ENCODE data around the gene CPLANE1.
A peak's percentile ranks its signal among the peaks of the same experiment; 100 is the strongest.
"Not testable (repeated sequence)": the region's sequence is repeated elsewhere in the genome, so short reads cannot be mapped to it uniquely, and the experiment has no call there.

The CPLANE1 gene

DNA sequence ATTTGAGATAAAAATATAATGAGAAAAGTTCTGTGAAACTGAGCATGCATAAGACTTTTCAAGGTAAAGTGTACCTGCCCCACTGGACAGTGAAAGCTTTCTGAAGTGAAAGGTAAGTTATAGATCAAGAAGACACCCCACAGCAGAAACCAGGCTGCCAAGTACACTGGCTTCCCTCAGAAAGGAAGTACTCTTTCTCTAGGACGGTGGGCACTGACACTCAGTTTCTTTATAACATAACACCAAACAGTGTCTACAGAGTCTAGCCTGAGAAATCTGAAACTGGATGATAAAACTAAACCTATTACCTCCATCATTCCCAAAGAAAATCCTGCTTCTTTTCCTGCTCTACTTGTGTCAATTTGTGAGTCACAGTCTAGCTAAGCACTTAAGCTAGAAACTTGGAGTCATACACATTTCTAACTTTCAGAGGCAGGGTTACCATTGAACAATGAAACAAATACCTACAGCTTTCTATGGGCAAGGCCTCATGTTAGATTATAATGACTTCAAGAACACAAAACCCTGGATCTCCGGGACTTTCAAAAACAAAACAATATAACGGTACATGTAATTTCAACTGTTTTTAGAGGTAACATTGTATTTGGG is 136.7 kb downstream of the CPLANE1 start:
- no peak for DNase-seq

DNA sequence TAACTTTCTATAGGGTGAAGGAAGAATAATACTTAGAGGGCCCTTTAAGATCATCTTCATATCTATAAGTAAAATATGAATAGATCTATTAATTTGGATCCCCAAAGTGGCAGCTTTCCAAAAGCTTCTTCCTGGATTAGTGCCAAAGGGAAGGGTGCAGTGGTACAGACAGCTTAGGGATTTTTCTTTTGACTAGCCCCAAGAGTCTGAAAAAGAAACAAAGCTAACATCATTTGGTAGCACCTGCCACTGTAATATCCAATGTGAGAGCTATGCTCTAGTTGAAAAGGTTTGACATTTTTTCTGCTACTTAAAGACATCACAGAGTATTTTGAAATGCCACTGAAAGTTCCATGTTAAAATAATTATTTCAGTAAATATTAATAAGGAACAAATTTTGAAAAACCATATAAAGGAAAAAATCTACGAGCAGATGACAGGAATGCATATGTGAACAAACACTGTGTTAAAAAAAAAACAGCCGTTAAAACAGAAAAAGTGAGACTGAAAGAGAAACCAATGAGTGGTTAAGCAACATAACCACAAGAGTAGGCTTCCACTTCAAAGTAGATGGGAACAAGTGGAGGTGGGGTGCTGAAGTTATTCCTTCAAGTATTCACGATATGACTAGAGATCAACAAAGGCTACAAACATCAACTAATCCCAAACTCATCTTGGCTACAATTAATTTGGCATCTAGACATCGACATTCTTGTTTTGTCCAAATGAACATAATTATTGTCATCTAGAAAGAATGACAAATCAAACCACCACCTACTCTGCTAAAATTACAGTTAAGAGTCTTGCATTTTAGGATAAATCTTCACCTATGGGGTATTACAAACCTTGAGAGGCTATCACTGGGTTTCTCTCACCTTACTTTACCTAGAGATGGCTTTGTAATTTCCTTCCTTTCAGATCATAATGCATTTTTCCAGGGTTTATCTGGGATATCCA is 137.5 kb downstream of the CPLANE1 start:
- DNase-seq = no peak

DNA sequence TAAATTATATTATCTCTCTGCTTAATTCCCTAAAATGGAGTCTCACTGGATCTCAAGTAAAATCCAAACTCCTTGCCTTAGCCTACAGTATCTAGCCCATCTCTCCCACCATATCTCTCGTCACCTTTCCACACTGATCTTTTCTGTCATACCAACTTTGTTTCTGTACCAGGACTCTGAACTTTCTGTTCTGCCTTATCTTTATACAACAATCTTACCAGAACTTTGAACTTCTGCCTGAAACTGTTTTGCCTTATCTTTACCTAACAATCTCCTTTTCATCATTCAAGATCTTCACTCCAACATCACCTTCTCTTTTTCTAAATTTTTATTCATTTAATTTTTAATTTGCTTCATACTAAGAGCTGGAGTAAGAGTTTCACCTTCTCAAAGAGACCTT is 139.0 kb downstream of the CPLANE1 start:
- no peak for DNase-seq

DNA sequence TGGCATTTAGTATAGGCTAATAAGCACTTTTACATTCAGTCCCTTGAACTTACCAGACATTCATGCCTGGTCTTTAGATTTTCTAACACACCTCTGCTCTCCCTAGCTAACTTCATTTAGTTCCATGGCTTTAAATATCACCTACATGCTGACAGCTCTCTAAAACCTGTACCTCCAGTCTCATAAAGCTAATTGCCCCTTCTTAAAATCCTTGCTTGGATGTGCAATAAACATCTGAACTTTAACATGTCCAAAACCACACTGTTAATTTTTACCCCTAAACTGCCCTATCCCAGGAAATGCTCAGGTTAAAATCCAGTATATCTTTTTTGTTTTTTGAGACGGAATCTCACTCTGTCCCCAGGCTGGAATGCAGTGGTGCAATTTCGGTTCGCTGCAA is 139.8 kb downstream of the CPLANE1 start:
- DNase-seq = no peak

DNA sequence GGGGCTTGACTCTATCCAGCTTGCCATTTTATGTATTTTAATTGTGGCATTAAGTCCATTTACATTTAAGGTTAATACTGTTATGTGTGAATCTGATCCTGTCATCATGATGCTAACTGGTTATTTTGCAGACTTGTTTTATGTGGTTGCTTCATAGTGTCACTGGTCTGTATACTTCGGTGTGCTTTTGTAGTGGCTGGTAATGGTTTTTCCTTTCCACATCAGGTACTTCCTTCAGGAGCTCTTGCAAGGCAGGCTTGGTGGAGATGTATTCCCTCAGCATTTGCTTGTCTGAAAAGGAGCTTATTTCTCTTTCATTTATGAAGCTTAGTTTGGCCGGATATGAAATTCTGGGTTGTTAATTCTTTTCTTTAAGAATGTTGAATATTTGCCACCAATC is 145.9 kb downstream of the CPLANE1 start:
- DNase-seq = no peak

DNA sequence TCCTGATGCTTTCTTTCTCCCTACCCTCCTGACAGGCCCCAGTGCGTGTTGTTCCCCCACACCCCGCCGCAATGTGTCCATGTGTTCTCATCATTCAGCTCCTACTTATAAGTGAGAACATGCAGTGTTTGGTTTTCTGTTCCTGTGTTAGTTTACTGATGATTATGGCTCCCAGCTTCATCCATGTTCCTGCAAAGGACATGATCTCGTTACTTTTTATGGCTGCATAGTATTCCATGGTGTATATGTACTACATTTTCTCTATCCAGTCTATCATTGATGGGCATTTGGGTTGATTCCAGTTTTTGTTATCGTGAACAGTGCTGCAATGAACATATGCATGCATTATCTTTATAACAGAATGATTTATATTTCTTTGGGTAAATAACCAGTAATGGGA is 149.9 kb downstream of the CPLANE1 start:
- not testable (repeated sequence) for DNase-seq

DNA sequence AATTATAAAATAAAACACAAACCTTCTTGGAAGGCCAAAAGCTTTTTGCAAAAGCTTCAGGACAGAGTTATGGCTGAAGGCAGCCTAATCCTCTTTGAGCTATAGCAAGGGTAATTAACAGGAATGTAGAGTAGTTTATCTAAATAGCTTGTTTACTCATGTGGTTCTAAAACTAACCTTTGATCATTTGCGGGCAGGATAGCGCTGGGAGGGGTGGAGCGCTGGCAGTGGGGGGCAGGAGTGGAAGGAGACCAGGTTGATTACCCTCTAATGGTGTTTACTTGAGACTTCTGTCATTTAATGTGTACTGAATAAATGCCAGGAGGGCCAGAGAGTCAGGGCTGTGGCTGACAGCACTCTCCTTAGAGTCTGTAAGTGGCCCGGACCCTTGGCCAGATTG is 155.4 kb downstream of the CPLANE1 start:
- DNase-seq = not testable (repeated sequence)

DNA sequence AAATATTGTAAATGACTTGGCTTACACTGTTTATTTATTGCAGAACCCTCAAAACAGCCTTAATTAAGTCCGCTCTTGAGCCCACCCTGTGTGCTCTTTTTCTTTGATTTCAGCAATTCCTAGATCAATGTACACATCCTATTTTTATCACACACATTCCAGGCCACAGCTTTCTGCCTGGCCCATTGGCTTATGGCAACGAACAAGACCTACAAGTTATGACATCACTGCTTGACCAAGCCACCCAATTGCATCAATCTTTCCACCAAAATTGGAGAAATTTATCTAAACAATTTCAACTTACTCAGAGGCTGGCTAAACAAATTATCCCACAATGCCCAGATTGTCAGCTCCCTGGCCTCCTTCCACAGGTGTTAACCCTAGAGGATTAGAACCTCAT is 158.4 kb downstream of the CPLANE1 start:
- DNase-seq = no peak

DNA sequence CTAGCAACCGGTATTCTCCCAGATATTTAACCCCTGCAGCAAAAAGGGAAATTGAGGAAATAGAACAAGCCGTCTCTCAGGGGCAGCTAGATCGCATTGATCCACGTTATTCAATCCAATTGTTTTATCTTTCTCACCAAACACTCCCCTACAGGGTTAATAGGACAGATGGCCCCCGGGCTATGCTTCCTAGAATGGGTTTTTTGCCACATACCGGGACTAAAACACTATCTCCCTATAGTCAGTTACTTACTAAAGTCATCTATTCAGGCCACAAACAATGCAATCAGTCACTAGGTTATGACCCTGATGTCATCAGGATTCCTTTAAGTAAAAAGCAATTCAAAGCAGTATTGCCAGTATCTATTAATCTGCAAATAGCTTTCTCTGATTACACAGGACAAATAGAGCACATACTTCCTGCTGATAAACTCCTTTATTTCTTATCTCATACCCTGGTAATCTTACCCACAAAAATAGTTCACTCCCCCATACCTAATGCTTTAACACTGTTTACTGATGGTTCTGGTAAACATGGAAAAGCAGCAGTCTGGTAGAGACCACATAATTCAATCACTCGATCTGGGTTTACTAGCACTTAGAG is 159.0 kb downstream of the CPLANE1 start:
- DNase-seq = no peak

DNA sequence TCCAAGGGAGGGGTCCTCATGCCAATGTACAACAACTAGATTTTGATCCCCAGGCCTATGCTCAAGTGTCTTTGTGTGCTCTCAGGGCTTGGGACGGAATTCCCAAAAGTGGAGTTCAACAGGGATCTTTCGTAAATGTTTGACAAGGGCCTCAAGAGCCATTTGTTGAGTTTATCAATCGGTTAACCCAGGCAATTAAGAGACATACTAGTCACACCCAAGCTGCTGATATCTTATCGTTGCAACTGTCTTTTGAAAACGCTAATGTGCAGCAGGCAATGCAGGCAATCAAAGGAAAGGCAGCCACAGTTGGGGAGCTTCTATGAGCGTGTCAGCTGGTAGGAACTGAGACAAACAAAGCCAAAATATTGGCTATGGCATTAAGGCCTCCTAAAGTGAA is 161.2 kb downstream of the CPLANE1 start:
- DNase-seq = no peak

DNA sequence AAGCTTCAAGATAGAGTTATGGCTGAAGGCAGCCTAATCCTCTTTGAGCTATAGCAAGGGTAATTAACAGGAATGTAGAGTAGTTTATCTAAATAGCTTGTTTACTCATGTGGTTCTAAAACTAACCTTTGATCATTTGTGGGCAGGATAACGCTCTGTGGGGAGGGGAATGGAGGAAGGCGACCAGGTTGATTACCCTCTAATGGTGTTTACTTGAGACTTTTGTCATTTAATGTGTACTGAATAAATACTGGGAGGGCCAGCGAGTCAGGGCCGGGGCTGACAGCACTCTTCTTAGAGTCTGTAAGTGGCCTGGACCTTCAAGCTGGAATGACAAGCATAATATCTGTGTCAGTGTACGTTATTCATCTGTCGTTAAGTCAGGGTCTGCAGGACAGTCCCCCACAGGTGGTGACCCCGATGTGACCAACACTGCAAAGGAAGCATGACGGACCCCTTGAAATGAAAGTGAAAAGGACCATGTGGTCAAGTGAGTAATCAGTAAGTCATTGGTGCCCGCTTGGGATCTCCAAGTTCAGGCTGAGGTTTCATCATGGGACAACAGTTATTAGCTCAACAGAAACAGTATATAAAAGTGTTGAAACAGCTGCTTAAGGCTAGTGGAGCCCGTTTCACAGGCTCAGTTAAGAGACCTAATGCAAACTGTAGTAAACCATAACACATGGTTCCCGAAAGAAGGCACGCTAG is 162.6 kb downstream of the CPLANE1 start:
- peak; percentile 5 for DNase-seq

DNA sequence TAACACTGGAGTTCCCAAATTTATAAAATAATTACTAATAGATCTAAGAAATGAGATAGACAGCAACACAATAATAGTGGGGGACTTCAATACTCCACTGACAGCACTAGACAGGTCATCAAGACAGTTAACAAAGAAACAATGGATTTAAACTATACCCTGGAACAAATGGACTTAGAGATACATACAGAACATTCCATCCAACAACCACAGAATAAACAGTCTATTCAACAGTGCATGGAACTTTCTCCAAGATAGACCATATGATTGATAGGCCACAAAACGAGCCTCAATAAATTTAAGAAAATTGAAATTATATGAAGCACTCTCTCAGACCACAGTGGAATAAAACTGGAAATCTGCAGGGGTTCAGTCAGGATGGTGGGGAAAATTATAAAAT is 163.2 kb downstream of the CPLANE1 start:
- DNase-seq = not testable (repeated sequence)

DNA sequence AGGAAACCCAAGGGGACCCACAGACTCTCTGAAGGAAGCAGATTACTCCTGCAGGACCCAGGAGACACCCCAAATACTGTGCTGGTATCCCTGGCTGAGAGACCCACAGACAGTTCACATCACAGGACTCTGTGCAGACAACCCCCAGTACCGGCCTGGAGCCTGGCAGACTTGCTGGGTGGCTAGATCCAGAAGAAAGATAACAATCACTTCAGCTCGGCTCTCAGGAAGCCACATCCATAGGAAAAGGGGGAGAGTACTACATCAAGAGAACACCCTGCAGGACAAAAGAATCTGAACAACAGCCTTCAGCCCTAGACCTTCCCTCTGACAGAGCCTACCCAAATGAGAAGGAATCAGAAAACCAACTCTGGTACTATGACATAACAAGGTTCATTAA is 166.2 kb downstream of the CPLANE1 start:
- DNase-seq = not testable (repeated sequence)

DNA sequence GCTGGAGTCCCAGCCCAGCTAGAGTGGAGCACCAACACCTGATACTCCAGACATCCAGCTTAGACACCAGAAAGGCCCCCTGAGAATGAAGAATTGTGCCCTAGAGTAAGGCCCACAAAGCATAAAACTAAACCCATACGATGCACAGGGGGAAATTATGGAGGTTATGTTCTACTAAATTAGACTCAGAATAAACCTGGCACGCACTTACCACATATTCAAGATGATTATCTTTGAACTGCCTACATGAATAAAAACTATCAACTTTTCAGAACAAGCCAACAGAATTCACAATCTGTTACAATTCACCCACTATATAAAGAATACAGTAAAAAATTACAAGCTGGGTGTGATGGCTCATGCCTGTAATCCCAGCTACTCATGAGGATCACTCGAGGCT is 168.5 kb downstream of the CPLANE1 start:
- DNase-seq = no peak

DNA sequence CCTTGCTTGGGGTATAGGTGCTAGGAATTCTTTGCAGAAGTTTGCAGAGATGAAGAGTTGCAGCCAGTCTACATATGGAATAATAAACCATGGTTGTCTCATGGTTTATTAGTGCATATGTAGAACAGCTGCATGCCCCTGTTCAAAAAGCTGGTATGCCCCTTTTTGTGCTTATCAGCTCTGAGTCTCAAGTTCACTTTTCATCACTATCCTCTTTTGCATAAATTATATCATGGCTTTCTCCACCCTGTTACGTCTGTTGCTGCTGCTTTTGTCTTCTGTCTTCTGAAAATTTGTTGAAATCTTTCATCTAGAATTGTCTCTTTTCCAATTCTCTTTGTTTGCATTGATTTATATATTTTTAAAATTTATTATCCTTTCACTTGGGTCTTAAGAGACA is 172.0 kb downstream of the CPLANE1 start:
- no peak for DNase-seq

DNA sequence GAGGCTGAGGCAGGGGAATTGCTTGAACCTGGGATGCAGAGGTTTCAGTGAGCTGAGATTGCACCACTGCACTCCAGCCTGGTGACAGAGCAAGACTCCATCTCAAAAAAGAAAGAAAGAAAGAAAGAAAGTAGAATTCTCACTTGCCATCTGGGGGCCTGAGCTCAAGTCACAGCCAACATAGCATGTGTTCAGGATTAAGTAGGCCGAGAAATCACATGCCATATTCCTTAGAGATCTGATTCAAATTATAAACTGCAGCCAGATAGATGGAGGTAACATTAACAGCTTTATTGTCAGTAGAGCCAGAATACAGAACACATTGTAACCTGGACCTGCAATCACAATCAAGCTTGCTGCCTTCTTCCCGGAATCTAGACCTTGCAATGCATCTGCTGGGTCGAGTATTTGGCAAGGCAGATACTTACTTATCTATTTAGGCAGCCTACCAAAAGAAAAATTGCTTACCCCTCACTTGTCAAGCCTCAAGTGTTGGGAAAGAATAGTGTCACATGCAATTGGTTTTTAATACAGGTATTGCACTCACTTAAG is 173.7 kb downstream of the CPLANE1 start:
- DNase-seq = no peak

DNA sequence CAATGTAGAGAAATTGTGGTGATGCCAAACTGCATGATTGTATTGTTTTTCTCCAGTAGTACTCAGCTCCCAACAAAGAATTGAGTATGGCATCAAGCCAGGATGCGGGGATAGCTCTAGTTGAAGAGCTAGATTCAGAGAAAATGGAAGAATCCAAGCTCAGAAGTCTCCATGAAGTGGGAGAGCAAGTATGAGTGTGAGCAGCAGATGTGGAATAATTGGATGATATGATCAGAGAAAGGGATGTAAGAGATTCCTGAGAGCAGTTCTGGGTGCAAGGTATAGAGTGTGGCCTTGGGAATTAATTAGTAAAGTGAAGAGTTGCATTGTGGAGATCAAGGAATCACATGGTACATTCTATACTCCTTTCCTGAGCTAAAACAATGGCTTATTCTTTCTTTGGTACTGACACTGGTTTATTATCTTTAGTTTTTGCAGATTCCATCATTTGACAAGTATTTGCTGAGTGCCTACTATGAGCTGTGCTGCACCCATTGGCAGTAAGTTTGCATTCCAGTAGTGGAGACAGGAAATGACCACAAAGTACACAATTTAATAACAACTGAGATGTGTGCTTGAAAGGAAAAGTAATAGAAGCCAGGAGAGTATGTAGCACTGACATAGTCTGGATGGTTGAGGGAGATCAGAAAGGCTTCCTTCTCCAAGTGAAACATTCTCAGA is 177.1 kb downstream of the CPLANE1 start:
- DNase-seq = peak; percentile 69

DNA sequence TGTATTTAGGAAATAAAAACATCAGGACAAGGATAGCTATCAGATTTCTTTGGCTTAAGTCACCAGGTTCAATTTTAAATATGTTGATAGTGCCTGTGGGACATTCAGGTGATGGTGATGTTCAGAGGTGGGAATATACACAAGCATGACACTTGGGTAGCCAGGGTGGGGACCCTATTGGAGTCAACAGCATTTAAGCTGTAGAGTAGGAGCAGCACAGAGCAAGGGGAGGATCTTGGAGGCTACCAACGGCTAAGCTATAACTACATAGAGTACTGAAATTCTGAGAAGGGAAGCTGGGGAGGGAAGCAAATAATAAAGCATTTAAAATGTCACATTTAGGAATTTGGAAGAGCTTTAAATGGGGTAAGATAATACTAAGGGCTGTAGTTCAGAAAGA is 177.7 kb downstream of the CPLANE1 start:
- no peak for DNase-seq

DNA sequence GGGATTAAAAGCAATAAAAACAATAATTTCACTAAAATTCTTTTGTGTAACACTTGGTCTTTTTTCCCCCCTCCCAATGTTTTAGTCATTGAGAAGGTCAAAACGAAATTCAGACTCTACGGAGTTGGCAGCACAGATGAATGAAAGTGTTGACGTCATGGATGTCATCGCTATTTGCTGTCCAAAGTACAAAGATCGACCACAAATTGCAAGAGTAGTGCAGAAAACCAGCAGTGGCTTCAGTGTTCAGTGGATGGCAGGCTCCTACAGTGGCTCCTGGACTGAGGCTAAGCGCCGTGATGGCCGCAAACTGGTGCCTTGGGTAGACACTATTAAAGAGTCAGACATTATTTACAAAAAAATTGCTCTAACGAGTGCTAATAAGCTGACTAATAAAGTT is 184.7 kb downstream of the CPLANE1 start:
- no peak for DNase-seq

DNA sequence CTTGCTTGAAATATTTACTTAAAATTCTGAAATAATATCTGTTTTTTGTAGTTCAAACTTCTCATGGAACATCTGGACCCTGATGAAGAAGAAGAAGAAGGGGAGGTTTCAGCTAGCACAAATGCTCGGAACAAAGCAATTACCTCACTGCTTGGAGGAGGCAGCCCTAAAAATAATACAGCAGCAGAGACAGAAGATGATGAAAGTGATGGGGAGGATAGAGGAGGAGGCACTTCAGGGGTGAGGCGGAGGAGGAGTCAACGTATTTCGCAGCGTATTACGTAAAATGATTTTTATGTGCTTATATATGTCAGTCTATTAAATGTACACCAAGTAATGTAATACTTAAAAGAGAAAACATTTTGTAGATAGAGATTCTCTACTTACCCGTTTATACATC is 185.4 kb downstream of the CPLANE1 start:
- DNase-seq = no peak

DNA sequence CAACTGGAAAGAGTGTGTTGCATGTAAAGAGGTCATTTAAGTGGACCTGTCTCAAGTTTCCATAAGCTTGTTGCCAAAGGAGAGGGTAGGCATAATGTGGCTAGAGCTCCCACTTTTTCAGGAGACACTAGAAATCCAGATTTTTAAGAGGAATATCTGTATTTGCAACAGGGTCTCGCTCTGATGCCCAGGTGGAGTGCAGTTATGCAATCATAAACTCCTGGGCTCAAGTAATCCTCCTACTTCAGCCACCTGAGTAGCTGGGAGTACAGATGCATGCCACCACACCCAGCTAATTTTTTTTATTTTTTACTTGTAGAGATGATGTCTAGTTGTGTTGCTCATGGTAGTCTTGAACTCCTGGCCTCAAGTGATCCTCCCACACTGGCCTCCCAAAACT is 189.1 kb downstream of the CPLANE1 start:
- DNase-seq = no peak

DNA sequence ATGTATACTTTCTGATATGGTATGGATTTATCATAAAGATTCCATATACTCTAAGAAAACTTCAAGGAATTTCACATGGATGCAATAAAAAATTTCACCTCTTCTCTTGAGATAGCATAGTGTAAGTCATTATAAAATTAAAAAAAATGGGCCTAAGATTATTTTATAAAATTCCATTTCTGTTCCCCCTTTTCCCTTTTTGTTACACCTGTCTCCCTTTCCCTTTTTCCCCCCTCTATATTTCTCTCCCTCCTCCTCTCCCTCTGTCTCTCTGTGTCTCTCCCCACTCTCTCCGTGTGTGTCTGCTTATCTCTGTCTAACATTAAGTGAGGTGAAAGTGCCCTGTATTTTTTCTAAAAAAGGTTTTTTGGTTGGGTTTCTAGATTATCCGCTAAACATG is 192.4 kb downstream of the CPLANE1 start:
- DNase-seq = no peak
